Immature natural killer cell (primary cell): ENCODE measurements around the gene CBX1. TPM values are rescaled to one million over a fixed set of nuclear protein-coding genes. Genes with fewer than 3 reads are reported as not detected.
"Not testable (repeated sequence)": the region's sequence is repeated elsewhere in the genome, so short reads cannot be mapped to it uniquely, and the experiment has no call there.

Source experiments
- DNase-seq, 3 donors: peaks; one replicate each; pipeline ENCODE4 v3.0.0; 2022; ENCODE audit warnings: mixed read lengths in 1 of 3
- H3K27ac Mint-ChIP-seq, 6 donors: one replicate each; pipeline ENCODE4 v1.8.0; 2020; ENCODE audit warnings: mixed read lengths in 6 of 6, mild to moderate bottlenecking in 5 of 6, inconsistent platforms in 4 of 6, moderate library complexity in 3 of 6
- H3K27me3 Mint-ChIP-seq, 3 donors: one replicate each; pipeline ENCODE4 v1.8.0; 2020 to 2021; ENCODE audit warnings: low read depth in 3 of 3, mild to moderate bottlenecking in 3 of 3, mixed read lengths in 3 of 3, moderate library complexity in 3 of 3, inconsistent platforms in 1 of 3
- H3K36me3 Mint-ChIP-seq, 3 donors: one replicate each; pipeline ENCODE4 v1.8.0; 2020; ENCODE audit warnings: mixed read lengths in 3 of 3, inconsistent platforms in 2 of 3, mild to moderate bottlenecking in 2 of 3
- H3K4me1 Mint-ChIP-seq, 2 donors: one replicate each; pipeline ENCODE4 v1.8.0; 2020; ENCODE audit warnings: inconsistent platforms in 2 of 2, mild to moderate bottlenecking in 2 of 2, mixed read lengths in 2 of 2, moderate library complexity in 1 of 2
- H3K4me3 Mint-ChIP-seq, 5 donors: one replicate each; pipeline ENCODE4 v1.8.0; 2020; ENCODE audit warnings: mild to moderate bottlenecking in 5 of 5, mixed read lengths in 5 of 5, inconsistent platforms in 3 of 5, moderate library complexity in 3 of 5
- H3K9me3 Mint-ChIP-seq, 6 donors: one replicate each; pipeline ENCODE4 v1.8.0; 2020; ENCODE audit warnings: mild to moderate bottlenecking in 6 of 6, mixed read lengths in 6 of 6, inconsistent platforms in 4 of 6, moderate library complexity in 3 of 6
- polyA plus RNA-seq, 3 donors: library from polyadenylated mRNA; unstranded; fragments of 300-500 nt; fragmentation: Illumina TruSeq; gene quantifications; one replicate each; pipeline ENCODE4 v1.2.3, GENCODE V29; 2021

CBX1 gene
- polyA plus RNA-seq, 3 donors from 2014 or later: 19.3 to 30.0 (median 27.0) TPM

DNA sequence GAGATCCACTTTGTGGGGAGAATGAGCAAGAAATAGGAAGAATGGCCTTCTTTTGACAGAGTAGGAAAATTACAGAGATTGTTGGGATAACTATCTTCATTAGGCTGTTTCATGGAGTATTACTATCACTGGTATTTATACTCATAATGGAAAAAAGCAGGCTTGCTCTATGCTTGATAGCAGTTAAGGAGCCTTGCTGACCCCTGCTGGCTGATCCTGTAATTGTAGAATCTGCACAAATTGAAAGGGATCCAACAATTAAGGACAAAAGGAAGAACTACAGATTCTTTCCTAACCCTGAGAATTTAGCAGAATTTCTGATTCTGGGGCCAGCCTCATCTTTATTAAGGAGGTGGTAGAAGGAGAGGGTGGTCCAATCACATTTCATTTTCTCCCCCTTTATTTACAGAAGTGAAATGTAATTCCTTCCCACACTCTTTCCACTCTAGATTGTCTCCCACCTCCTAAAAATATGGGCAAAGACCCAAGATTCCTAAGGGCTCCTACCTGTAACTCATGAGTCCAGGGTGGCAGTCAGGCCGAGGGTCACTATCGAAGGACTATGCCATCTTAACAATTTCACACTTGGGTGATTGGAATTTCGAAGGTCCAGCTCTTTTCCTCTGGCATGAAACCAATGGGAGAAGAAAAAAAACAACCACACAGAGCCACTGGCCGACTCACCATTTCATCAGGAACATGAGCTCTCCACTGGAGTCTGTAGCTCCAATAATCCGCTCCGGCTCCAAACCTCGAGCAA, 26.8 kb downstream of the CBX1 start:
- no peak overlapping the region for H3K4me3 Mint-ChIP-seq
- H3K36me3 Mint-ChIP-seq: peaks cover 3 to 14% (median 5%) of the 10 kb centered on the region in 3 donors
- H3K9me3 Mint-ChIP-seq: no peaks in the 10 kb centered on the region
- DNase-seq: peak; percentile 62 to 71 (median 67)
- no peaks in the 10 kb centered on the region for H3K27me3 Mint-ChIP-seq
- H3K4me1 Mint-ChIP-seq: no peaks in the 10 kb centered on the region
- no peak overlapping the region for H3K27ac Mint-ChIP-seq

DNA sequence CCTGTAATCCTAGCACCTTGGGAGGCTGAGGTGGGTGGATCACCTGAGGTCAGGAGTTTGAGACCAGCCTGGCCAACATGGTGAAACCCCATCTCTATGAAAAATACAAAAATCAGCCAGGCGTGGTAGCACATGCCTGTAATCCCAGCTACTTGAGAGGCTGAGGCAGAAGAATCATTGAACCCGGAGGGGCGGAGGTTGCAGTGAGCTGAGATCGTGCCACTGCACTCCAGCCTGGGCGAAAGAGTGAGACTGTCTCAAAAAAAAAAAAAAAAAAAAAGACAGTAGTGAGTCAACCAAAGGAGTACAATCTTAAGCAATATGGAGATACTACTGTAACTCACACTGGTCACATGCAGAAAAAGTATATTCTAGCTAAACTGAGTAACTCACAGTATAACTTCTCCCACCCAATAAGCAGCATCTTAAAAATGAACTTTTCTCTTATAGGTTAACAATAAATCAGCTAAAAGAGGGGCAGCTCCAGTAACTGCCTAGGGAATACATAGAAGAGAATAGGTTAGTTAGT, 27.6 kb downstream of the CBX1 start:
- DNase-seq, H3K27me3 Mint-ChIP-seq, H3K4me3 Mint-ChIP-seq, H3K4me1 Mint-ChIP-seq, H3K27ac Mint-ChIP-seq, H3K9me3 Mint-ChIP-seq: not testable (repeated sequence)
- peaks cover 3 to 16% (median 5%) of the 10 kb centered on the region in 3 donors for H3K36me3 Mint-ChIP-seq

DNA sequence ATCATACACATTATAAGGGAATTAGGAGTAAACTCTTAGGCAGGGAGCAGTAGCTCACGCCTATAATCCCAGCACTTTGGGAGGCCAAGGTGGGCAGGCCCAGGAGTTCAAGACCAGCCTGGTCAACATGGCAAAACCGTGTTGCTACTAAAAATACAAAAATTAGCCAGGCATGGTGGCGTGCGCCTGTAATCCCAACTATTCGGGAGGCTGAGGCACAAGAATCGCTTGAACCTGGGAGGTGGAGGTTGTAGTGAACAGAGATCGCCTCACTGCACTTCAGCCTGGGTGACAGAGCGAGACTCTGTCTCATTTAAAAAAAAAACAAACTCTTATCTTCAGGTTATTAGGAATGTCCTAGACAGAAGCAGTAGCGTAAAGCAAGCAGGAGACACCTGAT, 28.5 kb downstream of the CBX1 start:
- not testable (repeated sequence) for DNase-seq, H3K9me3 Mint-ChIP-seq, H3K4me3 Mint-ChIP-seq, H3K4me1 Mint-ChIP-seq, H3K27me3 Mint-ChIP-seq, H3K27ac Mint-ChIP-seq
- H3K36me3 Mint-ChIP-seq: peaks cover 3 to 21% (median 5%) of the 10 kb centered on the region in 3 donors

DNA sequence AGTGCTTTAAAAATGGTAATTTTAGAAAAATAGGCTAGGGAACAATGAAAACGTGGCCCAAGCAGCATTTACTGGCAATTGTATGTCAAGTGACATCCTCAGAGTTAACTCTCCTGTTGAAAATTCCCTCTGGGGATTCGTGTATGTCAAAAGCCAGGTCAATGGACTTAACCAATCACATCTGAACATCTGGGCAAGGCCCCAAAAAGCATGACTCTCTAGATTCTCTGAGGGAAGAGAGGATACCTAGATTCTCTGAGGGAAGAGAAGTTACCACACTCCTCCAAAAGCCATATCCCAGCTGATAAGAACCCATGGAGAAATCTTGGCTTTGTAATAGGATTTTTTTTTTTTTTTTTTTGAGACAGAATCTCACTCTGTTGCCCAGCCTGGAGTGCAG, 29.6 kb downstream of the CBX1 start:
- H3K4me3 Mint-ChIP-seq: no peak overlapping the region
- no peaks in the 10 kb centered on the region for H3K9me3 Mint-ChIP-seq
- no peaks in the 10 kb centered on the region for H3K4me1 Mint-ChIP-seq
- DNase-seq: no peak
- H3K36me3 Mint-ChIP-seq: peaks cover 3 to 26% (median 5%) of the 10 kb centered on the region in 3 donors
- H3K27ac Mint-ChIP-seq: no peak overlapping the region
- H3K27me3 Mint-ChIP-seq: no peaks in the 10 kb centered on the region

DNA sequence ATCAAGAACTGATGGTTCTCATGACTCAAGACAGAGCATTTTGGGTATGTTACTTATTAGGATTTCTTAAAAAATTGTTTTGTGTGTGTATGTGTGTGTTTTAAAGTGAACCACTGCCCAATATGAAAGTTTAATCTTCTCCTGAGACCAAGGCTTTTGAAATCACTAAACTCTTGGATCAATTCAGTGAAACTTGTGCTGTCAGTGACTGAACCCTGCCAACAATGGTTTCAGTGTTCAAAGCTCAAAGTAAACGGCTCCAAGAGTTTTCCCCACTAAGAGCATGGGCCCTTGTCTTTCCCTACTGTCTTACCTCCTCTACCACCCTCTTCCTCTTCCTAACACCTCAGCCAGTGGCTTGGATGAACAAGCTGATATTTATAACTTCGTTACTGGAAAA, 31.1 kb downstream of the CBX1 start:
- no peak for DNase-seq
- Mint-ChIP-seq H3K36me3 (peaks cover 3 to 22% (median 4%) of the 10 kb centered on the region in 3 donors), H3K4me1 (no peaks in the 10 kb centered on the region), H3K4me3 (no peak overlapping the region), H3K27ac (peak overlapping the region in 2 of 6 donors; percentile 2 to 12), H3K9me3 (no peaks in the 10 kb centered on the region), H3K27me3 (no peaks in the 10 kb centered on the region)

DNA sequence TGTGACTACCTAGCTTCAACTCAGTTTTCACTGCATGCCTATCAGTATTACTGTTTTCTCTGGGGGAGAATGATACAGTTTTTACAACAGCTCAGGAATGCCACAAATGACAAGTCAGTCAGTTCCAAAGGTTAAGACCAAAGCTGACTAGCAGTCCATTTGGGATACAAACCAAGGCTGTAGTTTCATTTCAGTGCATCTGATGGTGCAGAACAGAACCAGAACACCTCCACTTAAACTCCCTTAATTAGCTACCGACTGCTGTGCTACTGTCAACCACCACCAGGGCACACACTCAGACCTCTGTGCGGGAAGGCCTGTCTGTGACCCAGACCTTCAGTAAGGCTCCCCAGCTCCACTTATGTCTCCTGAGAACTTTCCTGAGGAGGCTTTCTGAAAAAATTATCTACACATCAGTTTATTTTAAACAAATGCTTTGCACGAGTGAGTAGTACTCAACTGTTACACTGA, 32.8 kb downstream of the CBX1 start:
- H3K27me3 Mint-ChIP-seq: no peaks in the 10 kb centered on the region
- no peaks in the 10 kb centered on the region for H3K4me1 Mint-ChIP-seq
- no peak overlapping the region for H3K27ac Mint-ChIP-seq
- H3K36me3 Mint-ChIP-seq: peaks cover 3 to 22% (median 7%) of the 10 kb centered on the region in 3 donors
- no peak overlapping the region for H3K4me3 Mint-ChIP-seq
- H3K9me3 Mint-ChIP-seq: no peaks in the 10 kb centered on the region
- no peak for DNase-seq

DNA sequence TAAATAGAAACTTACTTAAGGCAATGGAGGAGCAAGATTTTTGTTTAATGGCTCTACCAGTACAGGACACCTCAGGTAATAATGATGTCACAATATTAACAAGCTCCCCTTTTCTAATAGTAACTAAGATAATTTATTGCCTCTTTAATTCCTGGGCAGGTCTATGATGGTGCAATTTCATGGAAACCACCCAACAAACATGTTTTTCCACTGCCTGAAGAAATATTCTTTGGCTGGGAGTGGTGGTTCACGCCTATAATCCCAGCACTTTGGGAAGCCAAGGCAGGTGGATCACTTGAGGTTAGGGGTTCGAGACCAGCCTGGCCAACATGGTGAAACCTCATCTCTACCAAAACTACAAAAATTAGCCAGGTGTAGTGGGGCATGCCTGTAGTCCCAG, 33.5 kb downstream of the CBX1 start:
- H3K27me3 Mint-ChIP-seq, H3K4me3 Mint-ChIP-seq, DNase-seq, H3K4me1 Mint-ChIP-seq, H3K9me3 Mint-ChIP-seq, H3K27ac Mint-ChIP-seq: not testable (repeated sequence)
- H3K36me3 Mint-ChIP-seq: peaks cover 3 to 22% (median 4%) of the 10 kb centered on the region in 3 donors

DNA sequence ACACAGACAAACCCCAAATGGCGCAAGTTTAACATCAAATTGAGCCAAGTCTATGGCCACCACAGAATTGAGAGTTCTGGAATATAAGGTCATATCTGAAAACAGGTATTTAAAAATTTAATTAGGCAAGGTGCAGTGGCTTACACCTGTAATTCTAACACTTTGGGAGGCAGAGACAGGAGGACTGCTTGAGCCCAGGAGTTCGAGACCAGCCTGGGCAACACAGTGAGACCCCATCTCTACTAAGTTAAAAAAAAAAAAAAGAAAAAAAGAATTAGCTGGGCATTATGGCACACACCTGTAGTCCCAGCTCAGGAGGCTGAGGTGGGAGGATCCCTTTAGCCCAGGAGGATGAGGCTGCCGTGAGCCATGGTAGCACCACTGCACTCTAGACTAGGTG, 34.0 kb downstream of the CBX1 start:
- no peak for DNase-seq
- no peak overlapping the region for H3K27ac Mint-ChIP-seq
- H3K9me3 Mint-ChIP-seq: no peaks in the 10 kb centered on the region
- no peaks in the 10 kb centered on the region for H3K4me1 Mint-ChIP-seq
- no peak overlapping the region for H3K4me3 Mint-ChIP-seq
- peaks cover 3 to 26% (median 4%) of the 10 kb centered on the region in 3 donors for H3K36me3 Mint-ChIP-seq
- H3K27me3 Mint-ChIP-seq: no peaks in the 10 kb centered on the region

DNA sequence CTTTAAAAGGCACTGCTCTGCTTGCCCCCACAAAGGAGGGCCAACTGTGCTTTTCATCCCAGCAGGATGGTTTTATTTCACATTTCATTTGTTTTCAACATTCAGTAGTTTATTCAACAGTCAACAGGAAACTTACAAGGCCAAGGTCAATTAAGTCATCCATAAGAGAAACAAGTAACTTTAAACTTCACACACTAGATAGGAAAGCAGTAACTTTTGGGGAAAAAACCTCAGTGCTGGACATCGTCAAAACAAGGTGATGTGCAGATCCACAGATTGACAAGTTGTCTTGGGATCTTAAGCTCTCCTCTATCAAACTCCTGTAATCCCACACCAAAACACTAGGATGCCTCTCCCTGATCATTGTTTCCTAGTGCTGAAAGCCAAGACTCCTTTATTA, 34.6 kb downstream of the CBX1 start:
- Mint-ChIP-seq H3K4me3 (no peak overlapping the region), H3K9me3 (no peaks in the 10 kb centered on the region), H3K36me3 (peaks cover 3 to 26% (median 4%) of the 10 kb centered on the region in 3 donors), H3K4me1 (no peaks in the 10 kb centered on the region), H3K27me3 (no peaks in the 10 kb centered on the region), H3K27ac (peak overlapping the region in 1 of 6 donors; percentile 41)
- DNase-seq: no peak

DNA sequence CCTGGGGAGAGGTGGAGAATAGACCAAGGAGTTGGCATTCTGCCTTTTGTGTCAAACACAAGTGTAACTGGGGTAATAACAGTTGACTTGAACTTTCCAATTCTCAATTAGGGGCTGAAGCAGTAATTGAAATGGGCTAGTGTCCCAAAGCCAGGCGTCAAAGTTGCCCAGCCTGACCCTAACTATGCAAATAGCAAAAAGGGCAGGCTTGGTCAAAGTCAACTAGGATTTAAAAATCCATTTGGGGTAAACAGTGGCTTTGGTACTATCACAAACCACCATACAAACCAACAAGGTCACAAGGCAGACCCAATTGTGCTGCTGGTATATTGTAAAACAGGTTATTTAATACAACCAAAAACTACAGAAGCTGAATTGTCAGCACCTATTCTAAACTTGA, 35.1 kb downstream of the CBX1 start:
- Mint-ChIP-seq H3K4me3 (no peak overlapping the region), H3K27ac (peak overlapping the region in 1 of 6 donors; percentile 41), H3K4me1 (no peaks in the 10 kb centered on the region), H3K9me3 (no peaks in the 10 kb centered on the region), H3K36me3 (peaks cover 3 to 27% (median 7%) of the 10 kb centered on the region in 3 donors), H3K27me3 (no peaks in the 10 kb centered on the region)
- DNase-seq: no peak

DNA sequence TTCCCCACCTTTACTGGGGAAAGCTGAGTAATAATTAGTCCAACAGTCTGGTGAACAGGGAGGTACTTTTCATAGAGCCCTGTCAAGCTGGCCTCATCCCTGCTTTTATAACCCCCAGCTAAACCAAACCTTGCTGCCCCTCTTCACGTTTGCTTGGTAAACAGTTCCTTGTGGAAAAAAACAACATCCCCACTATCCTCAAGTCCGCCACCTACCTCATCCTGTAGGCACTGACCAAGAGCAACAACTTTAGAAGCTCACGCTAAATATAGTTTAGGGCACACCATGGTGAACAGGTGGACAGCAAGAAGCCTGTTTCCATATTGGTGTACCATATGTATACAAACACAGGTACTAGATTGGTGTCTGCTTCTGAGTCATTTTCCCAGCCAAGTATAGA, 36.6 kb downstream of the CBX1 start:
- Mint-ChIP-seq H3K27me3 (no peaks in the 10 kb centered on the region), H3K4me1 (no peaks in the 10 kb centered on the region), H3K36me3 (peaks cover 3 to 34% (median 7%) of the 10 kb centered on the region in 3 donors), H3K9me3 (no peaks in the 10 kb centered on the region), H3K27ac (peak overlapping the region in 2 of 6 donors; percentile 17 to 48), H3K4me3 (no peak overlapping the region)
- no peak for DNase-seq

DNA sequence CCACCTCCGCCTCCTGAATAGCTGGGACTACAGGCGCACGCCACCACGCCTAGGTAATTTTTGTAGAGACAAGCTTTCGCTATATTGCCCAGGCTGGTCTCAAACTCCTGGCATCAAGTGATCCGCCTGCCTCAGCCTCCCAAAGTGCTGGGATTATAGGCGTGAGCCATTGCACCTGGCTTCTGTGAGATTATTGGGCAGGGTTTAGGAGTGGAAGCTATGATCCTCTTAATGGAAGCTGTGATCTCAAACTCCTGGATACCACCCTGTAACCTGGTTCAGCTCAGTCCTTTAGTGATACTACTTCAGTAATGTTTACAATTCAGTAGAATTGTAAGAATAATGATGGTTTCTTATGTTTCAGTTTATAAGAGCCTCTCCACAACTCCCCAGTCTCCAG, 39.0 kb downstream of the CBX1 start:
- H3K36me3 Mint-ChIP-seq: peaks cover 7 to 40% (median 8%) of the 10 kb centered on the region in 3 donors
- no peak overlapping the region for H3K4me3 Mint-ChIP-seq
- no peak overlapping the region for H3K27ac Mint-ChIP-seq
- H3K9me3 Mint-ChIP-seq: no peaks in the 10 kb centered on the region
- no peak for DNase-seq
- H3K4me1 Mint-ChIP-seq: no peaks in the 10 kb centered on the region
- H3K27me3 Mint-ChIP-seq: peaks cover 0 to 1% (median 0%) of the 10 kb centered on the region in 3 donors

DNA sequence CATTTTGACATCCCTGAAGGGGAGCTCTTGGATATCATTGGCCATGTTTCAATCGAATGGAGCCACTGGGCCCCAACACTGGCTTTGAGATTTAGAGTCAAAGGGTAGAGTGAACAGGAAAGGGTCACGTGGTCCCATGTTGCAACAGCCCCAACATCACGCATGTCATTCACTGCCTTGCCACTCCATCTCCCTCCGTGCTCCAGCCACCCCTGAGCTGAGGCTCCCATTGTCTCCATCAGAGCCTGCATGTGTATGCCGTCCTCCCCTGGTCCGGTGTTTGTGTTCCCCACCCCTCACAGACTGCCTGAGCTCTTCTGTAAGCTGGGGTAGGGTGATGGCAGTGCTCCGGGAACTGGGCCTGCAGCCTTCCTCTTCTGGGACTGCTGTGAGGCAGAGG, 41.0 kb downstream of the CBX1 start:
- no peak overlapping the region for H3K27ac Mint-ChIP-seq
- no peak for DNase-seq
- H3K9me3 Mint-ChIP-seq: no peaks in the 10 kb centered on the region
- peaks cover 0 to 1% (median 0%) of the 10 kb centered on the region in 3 donors for H3K27me3 Mint-ChIP-seq
- H3K4me3 Mint-ChIP-seq: no peak overlapping the region
- peaks cover 7 to 40% (median 9%) of the 10 kb centered on the region in 3 donors for H3K36me3 Mint-ChIP-seq
- peaks cover 11 to 12% of the 10 kb centered on the region in 2 donors for H3K4me1 Mint-ChIP-seq

DNA sequence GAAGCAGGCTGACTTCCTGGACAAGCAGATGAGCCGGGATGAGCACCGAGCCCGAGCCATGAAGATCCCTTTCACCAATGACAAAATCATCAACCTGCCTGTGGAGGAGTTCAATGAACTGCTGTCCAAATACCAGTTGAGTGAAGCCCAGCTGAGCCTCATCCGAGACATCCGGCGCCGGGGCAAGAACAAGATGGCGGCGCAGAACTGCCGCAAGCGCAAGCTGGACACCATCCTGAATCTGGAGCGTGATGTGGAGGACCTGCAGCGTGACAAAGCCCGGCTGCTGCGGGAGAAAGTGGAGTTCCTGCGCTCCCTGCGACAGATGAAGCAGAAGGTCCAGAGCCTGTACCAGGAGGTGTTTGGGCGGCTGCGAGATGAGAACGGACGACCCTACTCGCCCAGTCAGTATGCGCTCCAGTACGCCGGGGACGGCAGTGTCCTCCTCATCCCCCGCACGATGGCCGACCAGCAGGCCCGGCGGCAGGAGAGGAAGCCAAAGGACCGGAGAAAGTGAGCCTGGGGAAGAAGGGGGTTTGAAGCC, 42.1 kb downstream of the CBX1 start:
- H3K27me3 Mint-ChIP-seq: peaks cover 0 to 1% (median 0%) of the 10 kb centered on the region in 3 donors
- no peak overlapping the region for H3K27ac Mint-ChIP-seq
- no peak overlapping the region for H3K4me3 Mint-ChIP-seq
- H3K9me3 Mint-ChIP-seq: no peaks in the 10 kb centered on the region
- H3K36me3 Mint-ChIP-seq: peaks cover 3 to 37% (median 9%) of the 10 kb centered on the region in 3 donors
- no peak for DNase-seq
- peaks cover 15% of the 10 kb centered on the region in 2 donors for H3K4me1 Mint-ChIP-seq
